GM20431 (cell line): ENCODE measurements around the gene NRAS.
"Not testable (repeated sequence)": the region's sequence is repeated elsewhere in the genome, so short reads cannot be mapped to it uniquely, and the experiment has no call there.

ENCODE experiments used
- in situ Hi-C: fragments of 300-500 bp; cut with MseI, MboI; formaldehyde crosslinking; loops from one replicate; pipeline ENCODE4 v1.15.0; 2020; ENCODE audit warnings: low sequenced_read_pairs; ENCODE audit not compliant: unreplicated experiment

The NRAS gene

GRCh38 chr1:114716304-114717170 lies at the start of gene NRAS:
Gene NRAS (minus strand): TSS chr1:114716771. CDS start chr1:114716160, 611 bp downstream.
- in situ Hi-C loops, result no loop called here

- in situ Hi-C loops, result no loop called here
Observed at GRCh38 chr1:114764689-114765088, 48.1 kb upstream of the NRAS start.

- in situ Hi-C loops, result no loop called here
Observed at GRCh38 chr1:114758256-114758832, 41.8 kb upstream of the NRAS start.

- in situ Hi-C loops, result no loop called here
Observed at GRCh38 chr1:114757455-114758255, 41.1 kb upstream of the NRAS start, which contains the start of gene CSDE1. Gene CSDE1 (minus strand): TSS chr1:114757984. CDS start chr1:114739890, 18,094 bp downstream.

GRCh38 chr1:114756949-114757454 lies 40.4 kb upstream of the NRAS start:
- in situ Hi-C loops, result no loop called here

GRCh38 chr1:114756009-114756892 lies 39.7 kb upstream of the NRAS start:
- in situ Hi-C loops, result no loop called here

- in situ Hi-C loops, result no loop called here
Observed at GRCh38 chr1:114755006-114755931, 38.7 kb upstream of the NRAS start.

- in situ Hi-C loops, result not testable (repeated sequence)
Observed at GRCh38 chr1:114753702-114754101, 37.1 kb upstream of the NRAS start.

GRCh38 chr1:114753143-114753542 lies 36.6 kb upstream of the NRAS start:
- in situ Hi-C loops, result no loop called here

- in situ Hi-C loops, result no loop called here
Observed at GRCh38 chr1:114750780-114751179, 34.2 kb upstream of the NRAS start.

- in situ Hi-C loops, result no loop called here
Observed at GRCh38 chr1:114749835-114750234, 33.3 kb upstream of the NRAS start.

GRCh38 chr1:114746450-114747121 lies 30.0 kb upstream of the NRAS start:
- in situ Hi-C loops, result no loop called here

- in situ Hi-C loops, result no loop called here
Observed at GRCh38 chr1:114745291-114745690, 28.7 kb upstream of the NRAS start.

- in situ Hi-C loops, result no loop called here
Observed at GRCh38 chr1:114741963-114742746, 25.6 kb upstream of the NRAS start.

- in situ Hi-C loops, result no loop called here
Observed at GRCh38 chr1:114740331-114740730, 23.8 kb upstream of the NRAS start.

GRCh38 chr1:114737314-114737849 lies 20.8 kb upstream of the NRAS start:
- in situ Hi-C loops, result no loop called here

- in situ Hi-C loops, result no loop called here
Observed at GRCh38 chr1:114735479-114735878, 18.9 kb upstream of the NRAS start.
